D721Med (cell line): Measurements from ENCODE around the gene TNNI2.

Experiments
- DNase-seq: peaks from one replicate; pipeline ENCODE4 v3.0.0; 2011; ENCODE audit warnings: low spot score; ENCODE audit not compliant: insufficient read length
- FAIRE-seq: peaks from 2 replicates; lab custom pipeline; 2011; peaks lifted over from hg19 to GRCh38; lab: Jason Lieb, UNC
- TF ChIP-seq, protein P1 (sequence below): IDR thresholded peaks from 2 replicates; pipeline ENCODE4 v1.5.1; 2012; ENCODE audit warnings: mild to moderate bottlenecking, control low read depth; ENCODE audit not compliant: insufficient read depth; ENCODE audit errors: missing control alignments

The TNNI2 gene

DNA sequence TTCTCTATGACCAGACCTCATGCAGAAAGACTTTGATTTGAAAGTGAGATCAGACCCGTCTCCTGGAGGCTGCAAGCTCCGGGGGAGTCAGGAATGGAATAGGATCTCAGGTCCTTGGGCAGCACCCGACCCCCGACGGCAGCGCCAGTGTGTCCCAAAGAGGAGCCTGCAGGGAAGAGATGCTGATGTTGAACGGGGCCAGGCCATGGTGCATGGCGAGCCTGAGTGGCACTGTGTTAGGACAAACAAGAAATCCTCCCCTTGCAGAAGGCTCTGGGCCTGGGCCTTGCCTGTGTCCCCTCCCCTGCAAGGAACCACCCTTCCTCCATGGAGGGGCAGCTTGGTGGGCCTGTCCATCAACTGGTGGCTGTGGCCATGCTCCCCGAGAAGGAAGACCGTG is 24.1 kb upstream of the TNNI2 start:
- no peak for FAIRE-seq
- TF ChIP-seq, protein P1, sequence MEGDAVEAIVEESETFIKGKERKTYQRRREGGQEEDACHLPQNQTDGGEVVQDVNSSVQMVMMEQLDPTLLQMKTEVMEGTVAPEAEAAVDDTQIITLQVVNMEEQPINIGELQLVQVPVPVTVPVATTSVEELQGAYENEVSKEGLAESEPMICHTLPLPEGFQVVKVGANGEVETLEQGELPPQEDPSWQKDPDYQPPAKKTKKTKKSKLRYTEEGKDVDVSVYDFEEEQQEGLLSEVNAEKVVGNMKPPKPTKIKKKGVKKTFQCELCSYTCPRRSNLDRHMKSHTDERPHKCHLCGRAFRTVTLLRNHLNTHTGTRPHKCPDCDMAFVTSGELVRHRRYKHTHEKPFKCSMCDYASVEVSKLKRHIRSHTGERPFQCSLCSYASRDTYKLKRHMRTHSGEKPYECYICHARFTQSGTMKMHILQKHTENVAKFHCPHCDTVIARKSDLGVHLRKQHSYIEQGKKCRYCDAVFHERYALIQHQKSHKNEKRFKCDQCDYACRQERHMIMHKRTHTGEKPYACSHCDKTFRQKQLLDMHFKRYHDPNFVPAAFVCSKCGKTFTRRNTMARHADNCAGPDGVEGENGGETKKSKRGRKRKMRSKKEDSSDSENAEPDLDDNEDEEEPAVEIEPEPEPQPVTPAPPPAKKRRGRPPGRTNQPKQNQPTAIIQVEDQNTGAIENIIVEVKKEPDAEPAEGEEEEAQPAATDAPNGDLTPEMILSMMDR, result no peak
- no peak for DNase-seq

DNA sequence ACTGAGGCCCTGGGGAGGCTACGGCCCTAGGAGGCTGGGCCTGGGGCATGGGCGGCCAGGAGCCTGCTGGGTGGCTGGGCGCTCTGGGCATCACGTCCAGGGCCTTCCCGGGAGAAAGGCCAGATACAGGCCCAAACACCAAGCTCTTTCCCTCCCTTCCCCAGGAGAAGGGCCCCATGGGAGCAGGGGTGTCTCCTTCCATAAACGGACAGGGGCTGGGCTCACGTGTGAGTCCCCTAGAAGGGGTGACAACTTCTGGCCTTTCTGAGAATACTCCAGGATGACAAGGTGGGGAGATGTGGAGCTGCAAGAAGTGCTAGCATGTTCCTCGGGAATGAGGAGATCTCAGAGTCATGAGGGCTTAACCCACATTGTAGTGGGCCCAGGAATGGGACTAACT is 23.5 kb upstream of the TNNI2 start:
- TF ChIP-seq, protein P1, result no peak
- DNase-seq (no peak), FAIRE-seq (no peak)

DNA sequence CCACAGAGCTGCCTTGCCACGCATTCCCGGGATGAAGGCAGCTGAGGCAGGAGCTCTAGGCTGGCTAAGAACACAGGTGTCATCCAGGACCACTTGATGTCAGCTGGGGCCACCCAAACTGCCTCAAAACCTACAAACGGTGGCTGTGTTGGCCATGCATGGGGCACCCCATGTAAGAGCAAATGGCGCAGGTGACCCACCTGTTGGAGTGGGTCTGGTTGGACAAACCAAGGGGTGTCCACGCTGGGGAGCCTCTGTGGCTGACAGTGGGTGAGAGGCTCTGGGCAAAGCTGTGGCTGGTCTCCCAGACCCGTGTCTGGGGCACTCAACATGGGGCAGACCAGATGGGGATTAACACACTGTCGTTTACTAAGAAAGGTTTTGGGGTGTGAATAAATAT is 23.0 kb upstream of the TNNI2 start:
- TF ChIP-seq, protein P1, result no peak
- FAIRE-seq (no peak), DNase-seq (no peak)

DNA sequence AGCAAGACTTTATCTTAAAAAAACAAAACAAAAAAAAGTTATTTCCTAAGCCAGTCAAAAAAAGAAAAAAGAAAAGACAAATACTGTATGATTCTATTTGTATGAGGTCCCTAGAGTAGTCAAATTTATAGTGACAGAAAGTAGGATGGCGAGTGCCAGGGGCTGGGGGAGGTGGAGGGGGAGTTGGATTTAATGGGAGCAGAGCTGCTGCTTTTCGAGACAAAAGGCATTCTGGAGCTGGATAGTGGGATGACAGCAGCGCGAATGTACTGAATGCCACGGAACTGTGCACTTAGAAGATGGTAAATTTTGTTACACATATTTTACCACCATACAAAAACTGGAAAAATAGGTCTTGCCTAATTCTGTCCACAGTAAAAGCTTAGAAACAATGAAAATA is 21.8 kb upstream of the TNNI2 start:
- TF ChIP-seq, protein P1, result no peak
- no peak for FAIRE-seq

DNA sequence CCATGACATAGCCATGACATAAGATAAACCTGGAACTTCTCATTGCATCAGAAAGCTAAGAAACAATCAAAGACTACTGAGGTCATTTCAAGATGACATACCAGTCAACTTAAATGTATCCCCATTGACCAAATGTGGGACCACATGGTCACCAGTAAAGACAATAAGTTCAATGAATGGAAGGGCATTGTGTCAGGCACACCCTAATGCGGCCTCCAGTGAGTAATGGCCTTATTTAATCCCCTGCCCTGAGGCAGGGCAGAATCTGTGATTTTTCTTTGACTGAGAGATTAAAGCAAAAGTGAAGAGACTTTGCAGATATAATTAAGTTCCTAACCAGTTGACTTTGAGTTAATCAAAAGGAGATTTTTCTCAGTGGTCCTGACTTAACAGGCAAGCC is 21.3 kb upstream of the TNNI2 start:
- no peak for DNase-seq
- FAIRE-seq, result no peak
- TF ChIP-seq, protein P1, result no peak

More for the DNA sequence above, 21.8 kb upstream of the TNNI2 start:
- no peak for DNase-seq

DNA sequence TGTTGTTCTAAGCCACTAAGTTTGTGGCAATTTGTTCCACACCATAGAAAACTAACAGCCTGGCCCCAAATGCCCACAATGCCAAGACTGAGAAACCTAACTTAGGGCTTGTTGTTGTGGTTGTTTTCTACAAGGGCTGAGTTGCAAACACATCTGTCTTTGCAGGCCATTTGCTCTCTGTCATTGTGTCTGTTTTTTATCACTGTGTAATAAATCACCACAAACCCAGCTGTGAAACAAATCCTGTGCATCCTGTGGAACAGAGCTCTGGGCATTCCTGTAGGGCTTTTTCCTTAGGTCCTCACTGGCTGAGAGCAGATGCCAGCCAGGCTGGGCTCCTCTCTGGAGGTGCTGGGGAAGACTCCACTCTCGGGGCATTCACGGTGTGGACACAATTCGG is 19.7 kb upstream of the TNNI2 start:
- DNase-seq (no peak), FAIRE-seq (no peak)
- TF ChIP-seq, protein P1, result no peak

DNA sequence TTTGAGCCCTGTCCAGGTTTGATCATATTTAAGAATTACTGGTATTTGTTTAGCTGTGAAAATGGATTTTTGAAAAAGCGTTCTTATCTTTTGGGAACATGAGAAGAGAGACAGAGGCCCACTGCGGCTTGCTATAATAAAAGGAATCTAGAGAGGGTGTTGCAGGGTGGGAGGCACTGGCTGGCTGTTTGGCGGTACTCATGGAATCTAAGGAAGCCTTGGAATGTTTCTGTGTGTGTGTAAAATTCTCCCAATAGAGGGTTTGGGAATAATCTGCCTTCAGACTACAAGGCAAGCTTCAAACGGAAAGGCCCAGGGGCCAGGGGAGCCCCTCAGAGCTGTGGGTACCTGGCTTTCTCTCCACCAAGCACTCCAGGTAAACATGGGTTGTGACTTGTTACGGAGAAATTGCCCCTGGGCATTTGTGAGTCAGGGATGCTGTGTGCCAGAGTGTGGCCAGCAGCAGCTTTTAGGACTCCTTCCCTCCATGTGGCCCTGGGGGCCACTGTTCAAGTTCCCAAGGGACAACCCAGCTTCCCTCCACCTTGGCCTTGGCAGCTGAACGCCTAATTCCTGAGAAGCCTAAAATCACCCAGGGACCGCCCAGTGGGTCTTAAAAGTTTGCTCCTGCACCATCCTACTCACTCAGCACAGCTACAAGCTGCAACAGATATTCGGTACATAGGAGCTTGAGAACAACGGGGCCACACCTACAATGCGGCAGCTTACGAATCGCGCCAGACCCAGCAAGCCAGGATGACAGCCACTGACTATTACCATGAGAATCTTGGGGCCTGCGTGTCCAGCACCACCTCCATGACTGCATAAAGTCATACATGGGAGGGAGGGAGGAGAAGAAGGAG is 18.1 kb upstream of the TNNI2 start:
- no peak for DNase-seq
- TF ChIP-seq, protein P1, result no peak
- FAIRE-seq, result no peak
